T-cell (primary cell): ENCODE measurements around the gene RNASE2. TPM values are rescaled to one million over a fixed set of nuclear protein-coding genes. Genes with fewer than 3 reads are reported as not detected.
"Not testable (repeated sequence)": the region's sequence is repeated elsewhere in the genome, so short reads cannot be mapped to it uniquely, and the experiment has no call there.

Source experiments
- ATAC-seq, 4 experiments: fragments of 200-7000 bp in 3 of 4; fragments of 150-1000 bp in 1 of 4; cut with Tn5 transposase; replicated peaks in 1 of 4; 1 replicate in 3 of 4; 2 replicates in 1 of 4; pipeline ENCODE4 v1.10.0; 2021; ENCODE audit warnings: moderate library complexity in 3 of 4, mild to moderate bottlenecking in 2 of 4, moderate number of reproducible peaks in 1 of 4
- CTCF ChIA-PET, 2 donors: fragments of 300-600 bp; sonication (Branson Sonifier 250); formaldehyde crosslinking; loops; one replicate each; lab custom pipeline; 2022; ENCODE audit warnings: antibody characterized with exemption in 2 of 2; lab: Charles Lee
- POLR2A ChIA-PET, 2 donors: fragments of 300-600 bp; sonication (Branson Sonifier 250); formaldehyde crosslinking; loops; one replicate each; lab custom pipeline; 2022; ENCODE audit warnings: antibody characterized with exemption in 2 of 2; lab: Charles Lee
- DNase-seq, 35 experiments: peaks; one replicate each; pipeline versions ENCODE4 v3.0.0 to v3.0.0-alpha.2; 2013 to 2023
- H3K27ac ChIP-seq: one replicate; pipeline ENCODE4 v1.5.1; 2013; ENCODE audit warnings: low read length
- H3K27me3 ChIP-seq, 2 experiments: replicated peaks in 1 of 2; 1 replicate in 1 of 2; 2 replicates in 1 of 2; pipeline versions ENCODE4 v1.6.1 to v1.7.0; 2013; ENCODE audit warnings: low read length in 1 of 2, mixed read lengths in 1 of 2; ENCODE audit not compliant: control insufficient read depth in 2 of 2, insufficient read depth in 2 of 2; ENCODE audit errors: extremely low read depth in 1 of 2
- H3K36me3 ChIP-seq, 2 donors: 1 replicate in 1 of 2; 2 replicates in 1 of 2; pipeline versions ENCODE4 v1.6.1 to v1.7.0; 2013; ENCODE audit warnings: low read length in 1 of 2; ENCODE audit not compliant: control insufficient read depth in 2 of 2, insufficient read depth in 1 of 2; ENCODE audit errors: extremely low read depth in 1 of 2
- H3K4me1 ChIP-seq, 2 experiments: 1 replicate in 1 of 2; 2 replicates in 1 of 2; pipeline versions ENCODE4 v1.6.1 to v1.7.0; 2013; ENCODE audit warnings: low read length in 2 of 2, mixed read lengths in 1 of 2; ENCODE audit not compliant: insufficient read depth in 2 of 2, control insufficient read depth in 1 of 2; ENCODE audit errors: extremely low read depth in 1 of 2
- H3K4me3 ChIP-seq, 2 donors: 1 replicate in 1 of 2; 2 replicates in 1 of 2; pipeline versions ENCODE4 v1.5.1 to v1.7.0; 2013; ENCODE audit warnings: mild to moderate bottlenecking in 2 of 2, low read length in 1 of 2, moderate library complexity in 1 of 2; ENCODE audit not compliant: control insufficient read depth in 1 of 2; ENCODE audit errors: extremely low read depth in 1 of 2
- H3K9me3 ChIP-seq: 2 replicates; pipeline ENCODE4 v1.7.0; 2013
- H3K27ac Mint-ChIP-seq, 2 donors: one replicate each; pipeline ENCODE4 v1.8.0; 2020 to 2021; ENCODE audit warnings: mild to moderate bottlenecking in 2 of 2, mixed read lengths in 2 of 2
- H3K27me3 Mint-ChIP-seq, 2 donors: one replicate each; pipeline ENCODE4 v1.8.0; 2021 to 2022; ENCODE audit warnings: mixed read lengths in 2 of 2
- H3K36me3 Mint-ChIP-seq: one replicate; pipeline ENCODE4 v1.8.0; 2021; ENCODE audit warnings: mixed read lengths
- H3K4me1 Mint-ChIP-seq, 3 donors: one replicate each; pipeline ENCODE4 v1.8.0; 2020 to 2022; ENCODE audit warnings: mixed read lengths in 3 of 3, mild to moderate bottlenecking in 1 of 3
- H3K4me3 Mint-ChIP-seq, 3 donors: one replicate each; pipeline ENCODE4 v1.8.0; 2020 to 2022; ENCODE audit warnings: mild to moderate bottlenecking in 3 of 3, mixed read lengths in 3 of 3, moderate library complexity in 3 of 3
- H3K9me3 Mint-ChIP-seq, 3 donors: one replicate each; pipeline ENCODE4 v1.8.0; 2020 to 2022; ENCODE audit warnings: mixed read lengths in 3 of 3
- WGBS: methylation state at CpG from one replicate; pipeline ENCODE4 v1.1.5; 2013; ENCODE audit warnings: missing lambda C conversion rate; ENCODE audit not compliant: insufficient coverage; 5-methylcytosine and 5-hydroxymethylcytosine counted together
- total RNA-seq, 35 experiments: library from RNA in 6 of 35; stranded (reverse) in 6 of 35; fragments of 120-200 nt in 1 of 35; gene quantifications; one replicate each; pipeline versions ENCODE4 v1.2.1 to v1.2.4 and lab custom pipeline; 2013 to 2026

RNASE2 gene
- not detected for total RNA-seq
- total RNA-seq (2013), result 0.70 TPM
- 0 to 0.56 (median 0) reads per million in 29 experiments for total RNA-seq (lab: John Stamatoyannopoulos, UW)

GRCh38 chr14:20954736-20955537, at the start of gene RNASE2:
Gene RNASE2 (plus strand): TSS chr14:20955487. CDS start chr14:20955772, 285 bp downstream.
- H3K4me3 ChIP-seq, H3K9me3 Mint-ChIP-seq, DNase-seq, POLR2A ChIA-PET, ATAC-seq, H3K27ac ChIP-seq, H3K4me1 ChIP-seq, H3K36me3 Mint-ChIP-seq, CTCF ChIA-PET, H3K36me3 ChIP-seq, H3K9me3 ChIP-seq: not testable (repeated sequence)
- peaks cover 0 to 15% of the 10 kb centered on the region in 2 experiments for H3K27me3 ChIP-seq
- peak within 1 kb of the TSS in 1 of 2 donors; percentile 56 for H3K27ac Mint-ChIP-seq
- H3K4me1 Mint-ChIP-seq, result peaks cover 7 to 13% (median 12%) of the 10 kb centered on the region in 3 donors
- H3K4me3 Mint-ChIP-seq, result peak within 1 kb of the TSS in 1 of 3 donors; percentile 21
- 100% methylated on average over 2 of the region's 4 CpGs for WGBS
- H3K27me3 Mint-ChIP-seq, result peaks cover 14 to 24% of the 10 kb centered on the region in 2 donors

- Mint-ChIP-seq H3K4me3 (no peak overlapping the region), H3K27me3 (peaks cover 28 to 34% of the 10 kb centered on the region in 2 donors), H3K36me3 (no peaks in the 10 kb centered on the region), H3K9me3 (no peaks in the 10 kb centered on the region), H3K4me1 (no peaks in the 10 kb centered on the region), H3K27ac (no peak overlapping the region)
- ChIA-PET POLR2A (no interaction called here), CTCF (no interaction called here)
- DNase-seq (no peak), ATAC-seq (no peak)
- H3K36me3 ChIP-seq, result no peaks in the 10 kb centered on the region
- H3K27ac ChIP-seq, result no peak overlapping the region
- H3K9me3 ChIP-seq, result no peaks in the 10 kb centered on the region
- no CpG with 5 or more reads among the region's 2 CpGs for WGBS
- H3K27me3 ChIP-seq, result peaks cover 0 to 10% of the 10 kb centered on the region in 2 experiments
- no peak overlapping the region for H3K4me3 ChIP-seq
- H3K4me1 ChIP-seq, result no peaks in the 10 kb centered on the region
Measured at GRCh38 chr14:20905676-20906075, 49.6 kb upstream of the RNASE2 start.

GRCh38 chr14:20907214-20907613, 48.1 kb upstream of the RNASE2 start:
- no peaks in the 10 kb centered on the region for H3K36me3 ChIP-seq
- no peaks in the 10 kb centered on the region for H3K9me3 ChIP-seq
- no peaks in the 10 kb centered on the region for H3K36me3 Mint-ChIP-seq
- H3K4me1 ChIP-seq, result no peaks in the 10 kb centered on the region
- peaks cover 0 to 11% of the 10 kb centered on the region in 2 experiments for H3K27me3 ChIP-seq
- H3K4me3 Mint-ChIP-seq, result no peak overlapping the region
- no peaks in the 10 kb centered on the region for H3K9me3 Mint-ChIP-seq
- no peak overlapping the region for H3K27ac ChIP-seq
- ChIA-PET CTCF (interaction anchor here in 1 of 2 donors (0.6 kb wide), 1 partner anchor 255 kb away, joined by 6 read pairs; no protein-coding TSS in a partner anchor), POLR2A (no interaction called here)
- no peak overlapping the region for H3K4me3 ChIP-seq
- ATAC-seq, result no peak
- no peaks in the 10 kb centered on the region for H3K4me1 Mint-ChIP-seq
- no peak for DNase-seq
- WGBS, result no CpG with 5 or more reads among the region's 1 CpG
- H3K27ac Mint-ChIP-seq, result no peak overlapping the region
- H3K27me3 Mint-ChIP-seq, result peaks cover 32 to 36% of the 10 kb centered on the region in 2 donors

DNA sequence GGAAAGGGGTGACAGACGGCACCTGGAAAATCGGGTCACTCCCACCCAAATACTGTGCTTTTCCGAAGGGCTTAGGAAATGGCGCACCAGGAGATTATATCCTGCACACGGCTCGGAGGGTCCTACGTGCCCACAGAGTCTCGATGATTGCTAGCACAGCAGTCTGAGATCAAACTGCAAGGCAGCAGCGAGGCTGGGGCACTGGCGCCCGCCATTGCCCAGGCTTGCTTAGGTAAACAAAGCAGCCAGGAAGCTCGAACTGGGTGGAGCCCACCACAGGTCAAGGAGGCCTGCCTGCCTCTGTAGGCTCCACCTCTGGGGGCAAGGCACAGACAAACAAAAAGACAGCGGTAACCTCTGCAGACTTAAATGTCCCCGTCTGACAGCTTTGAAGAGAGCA, 44.5 kb upstream of the RNASE2 start:
- H3K36me3 Mint-ChIP-seq, H3K9me3 ChIP-seq, DNase-seq, H3K4me3 ChIP-seq, H3K27ac ChIP-seq, H3K4me1 ChIP-seq, POLR2A ChIA-PET, ATAC-seq, H3K4me3 Mint-ChIP-seq, H3K4me1 Mint-ChIP-seq, H3K27ac Mint-ChIP-seq, H3K36me3 ChIP-seq, CTCF ChIA-PET, H3K9me3 Mint-ChIP-seq: not testable (repeated sequence)
- WGBS, result 78% methylated on average over 12 of the region's 14 CpGs
- peaks cover 0 to 11% of the 10 kb centered on the region in 2 experiments for H3K27me3 ChIP-seq
- peaks cover 28 to 36% of the 10 kb centered on the region in 2 donors for H3K27me3 Mint-ChIP-seq

DNA sequence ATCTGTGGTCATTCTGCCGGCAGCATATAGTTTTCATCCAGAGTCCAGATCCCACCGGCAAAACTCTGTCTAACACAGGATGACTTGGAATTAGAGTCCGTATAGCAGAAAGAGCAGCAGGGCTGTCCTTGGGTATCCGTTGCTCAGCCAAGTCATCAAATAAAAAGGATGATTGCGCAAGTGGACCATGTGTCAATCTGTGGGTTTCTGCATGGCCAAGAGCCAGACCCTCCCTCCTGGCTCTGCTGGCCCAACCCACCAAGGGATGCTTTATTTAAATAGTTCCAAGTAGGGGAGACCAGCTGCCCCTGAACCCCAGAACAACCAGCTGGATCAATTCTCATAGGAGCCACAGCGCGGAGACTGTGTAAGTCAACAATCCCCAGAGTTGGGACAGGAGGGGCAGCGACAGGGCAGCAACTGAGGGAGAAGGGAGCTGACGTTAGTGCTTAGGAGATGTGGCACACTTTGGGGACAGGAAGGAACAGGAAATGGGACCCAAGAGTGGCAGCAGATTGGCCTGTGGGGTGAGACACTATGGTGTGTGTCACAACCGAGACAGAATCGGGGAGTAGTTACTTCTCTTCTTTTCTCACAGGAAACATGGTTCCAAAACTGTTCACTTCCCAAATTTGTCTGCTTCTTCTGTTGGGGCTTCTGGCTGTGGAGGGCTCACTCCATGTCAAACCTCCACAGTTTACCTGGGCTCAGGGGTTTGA, 36.1 kb upstream of the RNASE2 start:
- WGBS, result 61% methylated on average over 4 of the region's 11 CpGs
- H3K36me3 ChIP-seq, H3K4me1 ChIP-seq, DNase-seq, ATAC-seq, H3K4me3 ChIP-seq, H3K4me1 Mint-ChIP-seq, H3K9me3 Mint-ChIP-seq, H3K27ac ChIP-seq, H3K27ac Mint-ChIP-seq, H3K4me3 Mint-ChIP-seq, H3K9me3 ChIP-seq, CTCF ChIA-PET, H3K36me3 Mint-ChIP-seq, POLR2A ChIA-PET: not testable (repeated sequence)
- peaks cover 0 to 18% of the 10 kb centered on the region in 2 experiments for H3K27me3 ChIP-seq
- peaks cover 25 to 36% of the 10 kb centered on the region in 2 donors for H3K27me3 Mint-ChIP-seq

DNA sequence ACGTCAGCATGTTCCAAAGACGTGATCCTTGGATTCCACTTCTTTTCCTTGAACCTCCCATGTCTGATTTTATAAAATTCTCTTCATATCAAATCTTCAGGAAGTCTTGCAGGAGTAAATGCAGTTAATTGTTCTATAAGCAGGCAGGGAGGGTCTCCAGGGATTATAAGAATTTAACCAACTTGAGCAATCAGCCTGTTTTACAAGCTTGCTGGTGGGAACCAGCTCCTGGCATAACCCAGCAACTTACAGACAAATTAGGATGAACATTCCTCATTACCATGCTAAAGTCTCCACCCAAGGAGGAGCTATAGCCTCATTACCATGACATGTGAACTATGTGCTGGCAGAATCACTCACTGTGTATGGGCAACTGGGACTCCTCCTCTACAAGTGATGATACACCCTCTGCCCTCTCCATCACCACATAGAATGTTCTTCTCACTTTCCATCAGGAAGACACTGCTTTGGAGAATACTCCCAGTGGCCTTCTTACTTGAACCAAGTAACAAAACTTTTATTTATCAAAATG, 31.5 kb upstream of the RNASE2 start:
- H3K36me3 Mint-ChIP-seq, H3K9me3 ChIP-seq, H3K4me1 ChIP-seq, H3K27ac ChIP-seq, ATAC-seq, H3K36me3 ChIP-seq, H3K27ac Mint-ChIP-seq, H3K4me3 Mint-ChIP-seq, DNase-seq, POLR2A ChIA-PET, CTCF ChIA-PET, H3K4me3 ChIP-seq, H3K4me1 Mint-ChIP-seq: not testable (repeated sequence)
- H3K9me3 Mint-ChIP-seq, result peaks cover 4 to 11% (median 11%) of the 10 kb centered on the region in 3 donors
- H3K27me3 ChIP-seq, result peaks cover 0 to 18% of the 10 kb centered on the region in 2 experiments
- H3K27me3 Mint-ChIP-seq, result peaks cover 36 to 37% of the 10 kb centered on the region in 2 donors
- no CpG with 5 or more reads among the region's 2 CpGs for WGBS
